Measurements from ENCODE around the gene KATNB1. TPM values are rescaled to one million over a fixed set of nuclear protein-coding genes. Genes with fewer than 3 reads are reported as not detected.
"Not testable (repeated sequence)": the region's sequence is repeated elsewhere in the genome, so short reads cannot be mapped to it uniquely, and the experiment has no call there.

Gene KATNB1
- polyA plus RNA-seq, 2 of the 4 experiments (the other 2 are of a cell fraction): 21.0 to 21.1 TPM

DNA sequence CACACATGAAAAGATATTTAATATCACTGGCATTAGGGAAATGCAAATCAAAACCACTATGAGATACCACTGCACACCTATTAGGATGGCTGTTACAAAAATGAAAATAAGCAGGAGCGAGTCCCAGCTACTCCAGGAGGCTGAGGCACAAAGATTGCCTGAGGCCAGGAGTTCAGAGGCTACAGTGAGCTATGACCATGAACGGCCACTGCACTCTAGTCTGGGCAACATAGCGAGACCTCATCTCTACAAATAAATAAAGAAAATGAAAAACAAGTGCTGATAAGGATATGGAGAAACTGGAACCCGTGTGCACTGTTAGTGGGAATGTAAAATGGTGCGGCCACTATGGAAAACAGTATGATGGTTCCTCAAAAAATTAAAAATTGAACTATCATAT is 43.1 kb downstream of the KATNB1 start:
- WGBS (ENCODE audit: missing lambda C conversion rate): 76% methylated on average over 5 of the region's 5 CpGs
- CTCF ChIA-PET: interaction anchor here (1.1 to 1.3 kb wide), 2 partner anchors 8 to 23 kb away, joined by 3 to 4 read pairs; partner anchors contain the start of gene KIFC3
- peak overlapping the region; percentile 20; the same call in 2 of the 3 replicates for H3K4me2 ChIP-seq
- ATAC-seq: no peak
- POLR2A ChIA-PET: interaction anchor here (1.3 kb wide), 1 partner anchor 8 kb away, joined by 3 read pairs; no protein-coding TSS in a partner anchor
- H3K9me3 ChIP-seq: no peaks in the 10 kb centered on the region
- TF ChIP-seq RAD21 (conservative IDR thresholded peaks at IDR 0.05 in 1 of 2, IDR thresholded peaks at IDR 0.05 in 1 of 2) (no peak), CHD4 (IDR thresholded peaks at IDR 0.05; ENCODE audit: borderline replicate concordance) (no peak), PBX3 (IDR thresholded peaks at IDR 0.05) (no peak), MAZ (IDR thresholded peaks at IDR 0.05; ENCODE audit: borderline replicate concordance, low read depth, low read length) (no peak), MYC (IDR thresholded peaks at IDR 0.05; ENCODE audit: borderline replicate concordance, low read length) (no peak), MAX (IDR thresholded peaks at IDR 0.05) (no peak), HOXB5 (CRISPR knock-in tag; IDR thresholded peaks at IDR 0.05) (no peak), POLR2AphosphoS2 (conservative IDR thresholded peaks at IDR 0.05; ENCODE audit: low read length) (no peak), EHMT2 (IDR thresholded peaks at IDR 0.05; ENCODE audit: low read depth) (no peak), FOSL2 (IDR thresholded peaks at IDR 0.05) (no peak), FOSL2 (CRISPR knock-in tag; IDR thresholded peaks at IDR 0.05) (no peak), SREBF2 (IDR thresholded peaks at IDR 0.05) (no peak), SMC3 (IDR thresholded peaks at IDR 0.05) (no peak), ELK1 (IDR thresholded peaks at IDR 0.05; ENCODE audit: low read depth, low read length) (no peak), HDAC2 (IDR thresholded peaks at IDR 0.05) (no peak), CHD2 (IDR thresholded peaks at IDR 0.05; ENCODE audit: low read length, partially characterized antibody) (no peak)
- TF ChIP-seq, protein P1, sequence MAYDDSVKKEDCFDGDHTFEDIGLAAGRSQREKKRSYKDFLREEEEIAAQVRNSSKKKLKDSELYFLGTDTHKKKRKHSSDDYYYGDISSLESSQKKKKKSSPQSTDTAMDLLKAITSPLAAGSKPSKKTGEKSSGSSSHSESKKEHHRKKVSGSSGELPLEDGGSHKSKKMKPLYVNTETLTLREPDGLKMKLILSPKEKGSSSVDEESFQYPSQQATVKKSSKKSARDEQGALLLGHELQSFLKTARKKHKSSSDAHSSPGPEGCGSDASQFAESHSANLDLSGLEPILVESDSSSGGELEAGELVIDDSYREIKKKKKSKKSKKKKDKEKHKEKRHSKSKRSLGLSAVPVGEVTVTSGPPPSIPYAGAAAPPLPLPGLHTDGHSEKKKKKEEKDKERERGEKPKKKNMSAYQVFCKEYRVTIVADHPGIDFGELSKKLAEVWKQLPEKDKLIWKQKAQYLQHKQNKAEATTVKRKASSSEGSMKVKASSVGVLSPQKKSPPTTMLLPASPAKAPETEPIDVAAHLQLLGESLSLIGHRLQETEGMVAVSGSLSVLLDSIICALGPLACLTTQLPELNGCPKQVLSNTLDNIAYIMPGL (CRISPR knock-in tag; IDR thresholded peaks at IDR 0.05; ENCODE audit: borderline replicate concordance): no peak
- TF ChIP-seq, protein P2, sequence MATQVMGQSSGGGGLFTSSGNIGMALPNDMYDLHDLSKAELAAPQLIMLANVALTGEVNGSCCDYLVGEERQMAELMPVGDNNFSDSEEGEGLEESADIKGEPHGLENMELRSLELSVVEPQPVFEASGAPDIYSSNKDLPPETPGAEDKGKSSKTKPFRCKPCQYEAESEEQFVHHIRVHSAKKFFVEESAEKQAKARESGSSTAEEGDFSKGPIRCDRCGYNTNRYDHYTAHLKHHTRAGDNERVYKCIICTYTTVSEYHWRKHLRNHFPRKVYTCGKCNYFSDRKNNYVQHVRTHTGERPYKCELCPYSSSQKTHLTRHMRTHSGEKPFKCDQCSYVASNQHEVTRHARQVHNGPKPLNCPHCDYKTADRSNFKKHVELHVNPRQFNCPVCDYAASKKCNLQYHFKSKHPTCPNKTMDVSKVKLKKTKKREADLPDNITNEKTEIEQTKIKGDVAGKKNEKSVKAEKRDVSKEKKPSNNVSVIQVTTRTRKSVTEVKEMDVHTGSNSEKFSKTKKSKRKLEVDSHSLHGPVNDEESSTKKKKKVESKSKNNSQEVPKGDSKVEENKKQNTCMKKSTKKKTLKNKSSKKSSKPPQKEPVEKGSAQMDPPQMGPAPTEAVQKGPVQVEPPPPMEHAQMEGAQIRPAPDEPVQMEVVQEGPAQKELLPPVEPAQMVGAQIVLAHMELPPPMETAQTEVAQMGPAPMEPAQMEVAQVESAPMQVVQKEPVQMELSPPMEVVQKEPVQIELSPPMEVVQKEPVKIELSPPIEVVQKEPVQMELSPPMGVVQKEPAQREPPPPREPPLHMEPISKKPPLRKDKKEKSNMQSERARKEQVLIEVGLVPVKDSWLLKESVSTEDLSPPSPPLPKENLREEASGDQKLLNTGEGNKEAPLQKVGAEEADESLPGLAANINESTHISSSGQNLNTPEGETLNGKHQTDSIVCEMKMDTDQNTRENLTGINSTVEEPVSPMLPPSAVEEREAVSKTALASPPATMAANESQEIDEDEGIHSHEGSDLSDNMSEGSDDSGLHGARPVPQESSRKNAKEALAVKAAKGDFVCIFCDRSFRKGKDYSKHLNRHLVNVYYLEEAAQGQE (IDR thresholded peaks at IDR 0.05): no peak
- peak overlapping the region; percentile 44 to 74; a peak in 5 of 6 replicates for H3K27ac ChIP-seq
- no peak for DNase-seq (ENCODE audit: low read depth in 1 of 2, low spot score in 1 of 2)
- H3K4me1 ChIP-seq: peaks cover 74% of the 10 kb centered on the region
- no peak for FAIRE-seq
- H3K4me3 ChIP-seq: no peak overlapping the region

DNA sequence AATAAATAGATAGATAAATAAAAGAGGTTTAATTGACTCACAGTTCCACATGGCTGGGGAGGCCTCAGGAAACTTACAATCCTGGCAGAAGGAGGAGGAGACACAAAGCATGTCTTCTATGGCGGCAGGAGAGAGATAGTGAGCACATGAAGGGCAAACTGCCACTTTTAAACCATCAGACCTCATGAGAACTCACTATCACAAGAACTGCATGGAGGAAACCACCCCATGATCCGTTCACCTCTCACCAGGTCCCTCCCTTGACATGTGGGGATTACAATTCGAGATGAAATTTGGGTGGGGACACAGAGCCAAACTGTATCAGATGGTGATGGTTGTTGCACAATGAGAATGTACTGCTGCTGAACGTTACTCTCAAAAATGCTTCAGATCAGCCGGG is 44.3 kb downstream of the KATNB1 start:
- DNase-seq (ENCODE audit: low read depth in 1 of 2, low spot score in 1 of 2); H3K9me3 ChIP-seq; POLR2A ChIA-PET; H3K4me3 ChIP-seq; FAIRE-seq; ATAC-seq; CTCF ChIA-PET: not testable (repeated sequence)
- 0 out of 4 replicates have a peak, but pooled peaks of 1 of the 2 experiments have one; percentile 16 for TF ChIP-seq CEBPB (IDR thresholded peaks at IDR 0.05)
- Histone ChIP-seq H3K4me2 (peak overlapping the region; percentile 20; the same call in 1 of the 3 replicates), H3K4me1 (peaks cover 75% of the 10 kb centered on the region), H3K27ac (peak overlapping the region; percentile 32 to 74; a peak in 5 of 6 replicates)
- WGBS (ENCODE audit: missing lambda C conversion rate): 81% methylated on average over 5 of the region's 5 CpGs

Measured in A549 (cell line).